OCI-LY1 (cell line): Measurements from ENCODE around the gene RGS10.

Experiments used
- CTCF ChIP-seq: fragments of 200-600 bp; sonication (generic), shearing (Covaris generic); IDR thresholded peaks from 2 replicates; pipeline ENCODE4 v1.5.1; 2017; ENCODE audit warnings: mild to moderate bottlenecking, antibody characterized with exemption, low read length, moderate library complexity, mixed read lengths
- EZH2 ChIP-seq: fragments of 200-600 bp; sonication (generic), shearing (Covaris generic); IDR thresholded peaks from 2 replicates; pipeline ENCODE4 v1.8.0; 2017; ENCODE audit warnings: borderline replicate concordance, mixed run types, mild to moderate bottlenecking, antibody characterized with exemption, low read length, moderate library complexity, mixed read lengths

GRCh38 chr10:119455609-119456434 is 86.7 kb downstream of the RGS10 start:
- TF ChIP-seq CTCF, result no peak
- TF ChIP-seq EZH2, result no peak
